Measurements from ENCODE around the gene ETV6. TPM values are rescaled to one million over a fixed set of nuclear protein-coding genes. Genes with fewer than 3 reads are reported as not detected.

Gene ETV6
- total RNA-seq, 1 experiment from 2014 or later: 17.2 TPM

GRCh38 chr12:11628353-11628752 is 21.1 kb upstream of the ETV6 start:
- POLR2A ChIA-PET: no interaction called here
- DNase-seq (ENCODE audit: low read depth, low spot score): no peak
- CTCF ChIA-PET: no interaction called here

DNA sequence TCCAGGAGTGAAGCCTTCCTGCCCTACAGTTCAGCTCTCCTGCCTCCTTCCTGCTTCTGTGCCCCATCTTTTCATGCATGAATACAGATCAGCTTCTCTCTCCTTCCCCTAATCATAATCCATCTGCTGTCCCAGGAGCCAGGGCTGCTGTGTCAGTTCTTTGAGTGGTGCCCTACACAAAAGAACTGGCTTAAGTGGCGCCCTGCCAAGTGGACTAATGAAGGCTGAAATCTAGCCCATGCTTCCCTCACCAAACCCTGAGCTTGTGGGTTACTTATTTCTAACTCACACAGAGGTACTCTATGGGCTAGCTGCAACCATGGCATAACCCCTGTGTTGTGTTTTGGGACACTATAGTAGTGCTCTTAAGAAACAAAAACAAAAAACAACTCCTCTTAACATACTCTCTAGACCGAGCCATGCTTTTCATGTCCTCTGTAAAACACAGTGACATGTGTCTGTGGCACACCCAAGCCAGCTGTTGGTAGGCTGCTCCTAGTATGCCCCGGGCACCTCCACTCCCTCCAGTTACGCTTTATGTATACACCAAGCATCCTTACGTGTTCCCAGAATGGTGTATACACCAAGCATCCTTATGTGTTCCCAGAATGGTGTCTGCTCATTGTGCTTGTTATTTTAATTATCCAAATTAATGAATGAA is 19.3 kb upstream of the ETV6 start:
- no peaks in the 10 kb centered on the region for H3K27me3 ChIP-seq (ENCODE audit: control insufficient read depth, insufficient read depth, low read length)
- H3K9me3 ChIP-seq (ENCODE audit: control insufficient read depth, insufficient read depth, low read depth, low read length): no peaks in the 10 kb centered on the region
- no peaks in the 10 kb centered on the region for H3K4me1 ChIP-seq (ENCODE audit: control insufficient read depth, insufficient read depth, low read length)
- no peaks in the 10 kb centered on the region for H3K36me3 ChIP-seq (ENCODE audit: control insufficient read depth, insufficient read depth, low read length)
- BruUV-seq (replicated peaks): no TSS peak
- POLR2A ChIA-PET: no interaction called here
- ATAC-seq (no peak), DNase-seq (ENCODE audit: low read depth, low spot score) (no peak)
- intact Hi-C loops (cut with micrococcal nuclease; ENCODE audit: unreplicated experiment) (no loop called here), in situ Hi-C loops (cut with HindIII; ENCODE audit: low pct_unique_long_range_greater_than_20kb, low sequenced_read_pairs) (no loop called here)
- CTCF ChIA-PET: no interaction called here
- H3K27ac ChIP-seq (ENCODE audit: low read length): no peak overlapping the region
- H3K4me3 ChIP-seq (ENCODE audit: low read depth in 2 of 2, low read length in 2 of 2): no peak overlapping the region
- no peak for TF ChIP-seq POLR2AphosphoS5 (IDR thresholded peaks at IDR 0.05; ENCODE audit: low read depth, low read length)
- TF ChIP-seq REST (IDR thresholded peaks at IDR 0.05; ENCODE audit: insufficient read depth in 1 of 2, low read depth in 2 of 2, low read length in 1 of 2): no peak
- no peak for TF ChIP-seq SIN3A (IDR thresholded peaks at IDR 0.05; ENCODE audit: borderline replicate concordance, insufficient read depth, low read depth, low read length)
- TF ChIP-seq, protein P1, sequence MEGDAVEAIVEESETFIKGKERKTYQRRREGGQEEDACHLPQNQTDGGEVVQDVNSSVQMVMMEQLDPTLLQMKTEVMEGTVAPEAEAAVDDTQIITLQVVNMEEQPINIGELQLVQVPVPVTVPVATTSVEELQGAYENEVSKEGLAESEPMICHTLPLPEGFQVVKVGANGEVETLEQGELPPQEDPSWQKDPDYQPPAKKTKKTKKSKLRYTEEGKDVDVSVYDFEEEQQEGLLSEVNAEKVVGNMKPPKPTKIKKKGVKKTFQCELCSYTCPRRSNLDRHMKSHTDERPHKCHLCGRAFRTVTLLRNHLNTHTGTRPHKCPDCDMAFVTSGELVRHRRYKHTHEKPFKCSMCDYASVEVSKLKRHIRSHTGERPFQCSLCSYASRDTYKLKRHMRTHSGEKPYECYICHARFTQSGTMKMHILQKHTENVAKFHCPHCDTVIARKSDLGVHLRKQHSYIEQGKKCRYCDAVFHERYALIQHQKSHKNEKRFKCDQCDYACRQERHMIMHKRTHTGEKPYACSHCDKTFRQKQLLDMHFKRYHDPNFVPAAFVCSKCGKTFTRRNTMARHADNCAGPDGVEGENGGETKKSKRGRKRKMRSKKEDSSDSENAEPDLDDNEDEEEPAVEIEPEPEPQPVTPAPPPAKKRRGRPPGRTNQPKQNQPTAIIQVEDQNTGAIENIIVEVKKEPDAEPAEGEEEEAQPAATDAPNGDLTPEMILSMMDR (IDR thresholded peaks at IDR 0.05): no peak
- TF ChIP-seq TCF7L2 (IDR thresholded peaks at IDR 0.05; ENCODE audit: low read depth, low read length): no peak

More at GRCh38 chr12:11628353-11628752, 21.1 kb upstream of the ETV6 start:
- Histone ChIP-seq H3K4me3 (ENCODE audit: low read depth in 2 of 2, low read length in 2 of 2) (no peak overlapping the region), H3K9me3 (ENCODE audit: control insufficient read depth, insufficient read depth, low read depth, low read length) (no peaks in the 10 kb centered on the region), H3K27me3 (ENCODE audit: control insufficient read depth, insufficient read depth, low read length) (no peaks in the 10 kb centered on the region), H3K36me3 (ENCODE audit: control insufficient read depth, insufficient read depth, low read length) (no peaks in the 10 kb centered on the region), H3K27ac (ENCODE audit: low read length) (no peak overlapping the region), H3K4me1 (ENCODE audit: control insufficient read depth, insufficient read depth, low read length) (no peaks in the 10 kb centered on the region)
- ATAC-seq: no peak
- intact Hi-C loops (cut with micrococcal nuclease; ENCODE audit: unreplicated experiment) (no loop called here), in situ Hi-C loops (cut with HindIII; ENCODE audit: low pct_unique_long_range_greater_than_20kb, low sequenced_read_pairs) (no loop called here)
- BruUV-seq (replicated peaks): no TSS peak
- TF ChIP-seq REST (IDR thresholded peaks at IDR 0.05; ENCODE audit: insufficient read depth in 1 of 2, low read depth in 2 of 2, low read length in 1 of 2): no peak
- no peak for TF ChIP-seq SIN3A (IDR thresholded peaks at IDR 0.05; ENCODE audit: borderline replicate concordance, insufficient read depth, low read depth, low read length)
- TF ChIP-seq, protein P1 (IDR thresholded peaks at IDR 0.05): no peak
- TF ChIP-seq TCF7L2 (IDR thresholded peaks at IDR 0.05; ENCODE audit: low read depth, low read length): no peak

Measured in Panc1 (cell line).